GM10248 (cell line): ENCODE measurements around the gene SLC49A3.
"Not testable (repeated sequence)": the region's sequence is repeated elsewhere in the genome, so short reads cannot be mapped to it uniquely, and the experiment has no call there.

Source experiments
- CTCF ChIA-PET: fragments of 300-600 bp; sonication (Branson Sonifier 250); formaldehyde crosslinking; extraction: SDS; loops from one replicate; lab custom pipeline; 2021; ENCODE audit warnings: antibody characterized with exemption; lab: Yijun Ruan, JAX
- POLR2A ChIA-PET: fragments of 350-650 bp; sonication (Branson Sonifier 250); formaldehyde crosslinking; extraction: SDS; loops from one replicate; lab custom pipeline; 2020; ENCODE audit warnings: antibody characterized with exemption; lab: Yijun Ruan, JAX
- DNase-seq: peaks from one replicate; pipeline ENCODE4 v3.0.0; 2012; ENCODE audit errors: extremely low spot score
- CTCF ChIP-seq: IDR thresholded peaks from 2 replicates; pipeline ENCODE4 v1.5.1; 2012; ENCODE audit warnings: mild to moderate bottlenecking, low read depth; ENCODE audit errors: extremely low read depth, missing control alignments, control extremely low read depth

The SLC49A3 gene

GRCh38 chr4:649751-650310, 39.1 kb downstream of the SLC49A3 start:
- POLR2A ChIA-PET, result no interaction called here
- CTCF ChIA-PET, result no interaction called here
- TF ChIP-seq CTCF, result no peak
- no peak for DNase-seq

- CTCF ChIA-PET, result no interaction called here
- no peak for TF ChIP-seq CTCF
- DNase-seq, result no peak
- POLR2A ChIA-PET, result no interaction called here
Measured at GRCh38 chr4:649293-649625, 39.7 kb downstream of the SLC49A3 start.

GRCh38 chr4:648579-649292, 40.2 kb downstream of the SLC49A3 start:
- no peak for TF ChIP-seq CTCF
- no peak for DNase-seq
- ChIA-PET POLR2A (no interaction called here), CTCF (no interaction called here)

GRCh38 chr4:647481-647880, 41.5 kb downstream of the SLC49A3 start:
- no peak for TF ChIP-seq CTCF
- ChIA-PET POLR2A (no interaction called here), CTCF (no interaction called here)
- DNase-seq, result no peak

- no peak for DNase-seq
- POLR2A ChIA-PET, result no interaction called here
Measured at GRCh38 chr4:646460-646859, 42.5 kb downstream of the SLC49A3 start.

GRCh38 chr4:642366-642765, 46.6 kb downstream of the SLC49A3 start:
- POLR2A ChIA-PET, DNase-seq, CTCF ChIA-PET: not testable (repeated sequence)

More at GRCh38 chr4:646460-646859, 42.5 kb downstream of the SLC49A3 start:
- CTCF ChIA-PET, result no interaction called here
- TF ChIP-seq CTCF, result no peak

- no peak for DNase-seq
- no peak for TF ChIP-seq CTCF
- CTCF ChIA-PET, result no interaction called here
- POLR2A ChIA-PET, result no interaction called here
Measured at GRCh38 chr4:637536-638280, 51.2 kb downstream of the SLC49A3 start.
